ENCODE results near the gene TMEM185A. TPM values are rescaled to one million over a fixed set of nuclear protein-coding genes. Genes with fewer than 3 reads are reported as not detected.
"Not testable (repeated sequence)": the region's sequence is repeated elsewhere in the genome, so short reads cannot be mapped to it uniquely, and the experiment has no call there.

The TMEM185A gene
- polyA plus RNA-seq, 1 experiment: 20.6 TPM

- CTCF ChIA-PET; POLR2A ChIA-PET; DNase-seq (ENCODE audit: low read depth); H3K27me3 ChIP-seq (ENCODE audit: control insufficient read depth, insufficient read depth, low read length); H3K4me3 ChIP-seq (ENCODE audit: low read depth, low read length); H3K36me3 ChIP-seq (ENCODE audit: control insufficient read depth, insufficient read depth, low read length): not testable (repeated sequence)
These were observed 44.2 kb downstream of the TMEM185A start, which contains the start of gene MAGEA9B for GRCh38 chrX:149587359-149587758. Gene MAGEA9B (minus strand): TSS chrX:149587459. CDS start chrX:149583179, 4,280 bp downstream.

GRCh38 chrX:149585631-149586030 lies 46.0 kb downstream of the TMEM185A start:
- POLR2A ChIA-PET; DNase-seq (ENCODE audit: low read depth); H3K4me3 ChIP-seq (ENCODE audit: low read depth, low read length); H3K36me3 ChIP-seq (ENCODE audit: control insufficient read depth, insufficient read depth, low read length); CTCF ChIA-PET; H3K27me3 ChIP-seq (ENCODE audit: control insufficient read depth, insufficient read depth, low read length): not testable (repeated sequence)

- H3K27me3 ChIP-seq (ENCODE audit: control insufficient read depth, insufficient read depth, low read length); CTCF ChIA-PET; DNase-seq (ENCODE audit: low read depth); POLR2A ChIA-PET; H3K36me3 ChIP-seq (ENCODE audit: control insufficient read depth, insufficient read depth, low read length); H3K4me3 ChIP-seq (ENCODE audit: low read depth, low read length): not testable (repeated sequence)
These were observed 58.1 kb downstream of the TMEM185A start for GRCh38 chrX:149573456-149573855.

- POLR2A ChIA-PET: no interaction called here
- Histone ChIP-seq H3K36me3 (ENCODE audit: control insufficient read depth, insufficient read depth, low read length) (no peaks in the 10 kb centered on the region), H3K27me3 (ENCODE audit: control insufficient read depth, insufficient read depth, low read length) (no peaks in the 10 kb centered on the region), H3K4me3 (ENCODE audit: low read depth, low read length) (no peak overlapping the region)
- CTCF ChIA-PET: no interaction called here
- no peak for DNase-seq (ENCODE audit: low read depth)
- no peak for TF ChIP-seq CTCF (IDR thresholded peaks at IDR 0.05; ENCODE audit: insufficient read depth, low read depth, low read length)
These were observed 58.8 kb downstream of the TMEM185A start for GRCh38 chrX:149572743-149573142.

GRCh38 chrX:149571770-149572169 lies 59.8 kb downstream of the TMEM185A start:
- TF ChIP-seq CTCF (IDR thresholded peaks at IDR 0.05; ENCODE audit: insufficient read depth, low read depth, low read length): no peak
- Histone ChIP-seq H3K4me3 (ENCODE audit: low read depth, low read length) (no peak overlapping the region), H3K27me3 (ENCODE audit: control insufficient read depth, insufficient read depth, low read length) (no peaks in the 10 kb centered on the region), H3K36me3 (ENCODE audit: control insufficient read depth, insufficient read depth, low read length) (no peaks in the 10 kb centered on the region)
- POLR2A ChIA-PET: no interaction called here
- no peak for DNase-seq (ENCODE audit: low read depth)
- CTCF ChIA-PET: no interaction called here

GRCh38 chrX:149570668-149571067 lies 60.9 kb downstream of the TMEM185A start:
- DNase-seq (ENCODE audit: low read depth): peak; percentile 15
- POLR2A ChIA-PET: no interaction called here
- CTCF ChIA-PET: interaction anchor here (0.7 kb wide), 1 partner anchor 41 kb away, joined by 3 read pairs; no protein-coding TSS in a partner anchor
- Histone ChIP-seq H3K36me3 (ENCODE audit: control insufficient read depth, insufficient read depth, low read length) (no peaks in the 10 kb centered on the region), H3K4me3 (ENCODE audit: low read depth, low read length) (no peak overlapping the region), H3K27me3 (ENCODE audit: control insufficient read depth, insufficient read depth, low read length) (no peaks in the 10 kb centered on the region)
- TF ChIP-seq CTCF (IDR thresholded peaks at IDR 0.05; ENCODE audit: insufficient read depth, low read depth, low read length): no peak

GRCh38 chrX:149569770-149570169 lies 61.8 kb downstream of the TMEM185A start:
- H3K4me3 ChIP-seq (ENCODE audit: low read depth, low read length): no peak overlapping the region
- H3K36me3 ChIP-seq (ENCODE audit: control insufficient read depth, insufficient read depth, low read length): no peaks in the 10 kb centered on the region
- POLR2A ChIA-PET: no interaction called here
- no peak for TF ChIP-seq CTCF (IDR thresholded peaks at IDR 0.05; ENCODE audit: insufficient read depth, low read depth, low read length)
- CTCF ChIA-PET: interaction anchor here (1.6 kb wide), 1 partner anchor 58 kb away, joined by 3 read pairs; no protein-coding TSS in a partner anchor
- DNase-seq (ENCODE audit: low read depth): no peak
- no peaks in the 10 kb centered on the region for H3K27me3 ChIP-seq (ENCODE audit: control insufficient read depth, insufficient read depth, low read length)
